G401.6 (cell line): ENCODE results near the gene NHS.
"Not testable (repeated sequence)": the region's sequence is repeated elsewhere in the genome, so short reads cannot be mapped to it uniquely, and the experiment has no call there.

Source experiments
- FAIRE-seq: peaks from 2 replicates; lab custom pipeline; 2012; peaks lifted over from hg19 to GRCh38; lab: Jason Lieb, UNC

NHS gene

GRCh38 chrX:17405225-17405969 lies 30.4 kb downstream of the NHS start:
- no peak for FAIRE-seq

GRCh38 chrX:17409566-17410290 lies 34.7 kb downstream of the NHS start:
- no peak for FAIRE-seq

GRCh38 chrX:17410651-17411050 lies 35.7 kb downstream of the NHS start:
- FAIRE-seq, result no peak

GRCh38 chrX:17411205-17411604 lies 36.2 kb downstream of the NHS start:
- FAIRE-seq, result no peak

GRCh38 chrX:17412692-17413091 lies 37.7 kb downstream of the NHS start:
- FAIRE-seq, result no peak

GRCh38 chrX:17413228-17413627 lies 38.2 kb downstream of the NHS start:
- FAIRE-seq, result no peak

GRCh38 chrX:17414027-17414658 lies 39.1 kb downstream of the NHS start:
- no peak for FAIRE-seq

- FAIRE-seq, result no peak
These were observed 39.8 kb downstream of the NHS start for GRCh38 chrX:17414839-17415238.

- no peak for FAIRE-seq
These were observed 40.3 kb downstream of the NHS start for GRCh38 chrX:17415242-17415810.

GRCh38 chrX:17417372-17417771 lies 42.4 kb downstream of the NHS start:
- no peak for FAIRE-seq

- no peak for FAIRE-seq
These were observed 50.1 kb downstream of the NHS start for GRCh38 chrX:17425136-17425535.

GRCh38 chrX:17425551-17425950 lies 50.6 kb downstream of the NHS start:
- no peak for FAIRE-seq

- FAIRE-seq, result no peak
These were observed 56.2 kb downstream of the NHS start for GRCh38 chrX:17431171-17431570.

- FAIRE-seq, result no peak
These were observed 57.2 kb downstream of the NHS start for GRCh38 chrX:17432158-17432557.

- no peak for FAIRE-seq
These were observed 59.0 kb downstream of the NHS start for GRCh38 chrX:17433965-17434364.

- no peak for FAIRE-seq
These were observed 60.5 kb downstream of the NHS start for GRCh38 chrX:17435476-17435875.

GRCh38 chrX:17438221-17438620 lies 63.2 kb downstream of the NHS start:
- no peak for FAIRE-seq

- no peak for FAIRE-seq
These were observed 65.3 kb downstream of the NHS start for GRCh38 chrX:17440258-17440657.

GRCh38 chrX:17440836-17441235 lies 65.8 kb downstream of the NHS start:
- no peak for FAIRE-seq

GRCh38 chrX:17441965-17442364 lies 67.0 kb downstream of the NHS start:
- FAIRE-seq, result no peak

- FAIRE-seq, result no peak
These were observed 67.9 kb downstream of the NHS start for GRCh38 chrX:17442898-17443297.

- no peak for FAIRE-seq
These were observed 68.6 kb downstream of the NHS start for GRCh38 chrX:17443556-17443955.

- FAIRE-seq, result not testable (repeated sequence)
These were observed 71.3 kb downstream of the NHS start for GRCh38 chrX:17446269-17446668.
